Cardiac fibroblast (primary cell): Measurements from ENCODE around the gene SLC22A17.
A peak's percentile ranks its signal among the peaks of the same experiment; 100 is the strongest.

Source experiments
- DNase-seq, 2 donors: peaks; one replicate each; pipeline versions ENCODE4 v3.0.0 to v3.0.0-alpha.2; 2010; ENCODE audit warnings: low read depth in 2 of 2
- H3K4me3 ChIP-seq, 2 donors: replicated peaks in 1 of 2; 1 replicate in 1 of 2; 2 replicates in 1 of 2; pipeline ENCODE4 v1.5.1; 2011; ENCODE audit warnings: low read depth in 2 of 2, low read length in 2 of 2, mild to moderate bottlenecking in 2 of 2, moderate library complexity in 1 of 2
- TF ChIP-seq, protein P1 (sequence below): IDR thresholded peaks from one replicate; pipeline ENCODE4 v1.5.1; 2011; ENCODE audit warnings: low read depth, mild to moderate bottlenecking, low read length, inconsistent platforms

Gene SLC22A17

DNA sequence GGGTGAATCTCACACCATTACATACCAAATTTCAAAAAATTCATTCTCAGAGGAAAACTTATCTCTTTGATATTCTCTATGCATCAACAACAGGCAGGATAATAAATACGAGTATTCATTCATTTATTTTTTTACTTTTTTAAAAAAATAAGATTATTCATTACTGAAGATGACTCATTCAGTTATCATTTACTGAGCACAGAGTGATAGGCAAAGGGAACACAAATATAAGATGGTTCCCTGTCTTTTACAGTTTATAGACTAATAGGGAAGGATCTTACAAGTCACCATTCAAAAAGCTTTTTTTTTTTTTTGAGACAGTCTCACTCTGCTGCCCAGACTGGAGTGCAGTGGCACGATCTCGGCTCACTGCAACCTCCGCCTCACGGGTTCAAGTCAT, 36.4 kb downstream of the SLC22A17 start:
- H3K4me3 ChIP-seq, result no peak overlapping the region
- TF ChIP-seq, protein P1, sequence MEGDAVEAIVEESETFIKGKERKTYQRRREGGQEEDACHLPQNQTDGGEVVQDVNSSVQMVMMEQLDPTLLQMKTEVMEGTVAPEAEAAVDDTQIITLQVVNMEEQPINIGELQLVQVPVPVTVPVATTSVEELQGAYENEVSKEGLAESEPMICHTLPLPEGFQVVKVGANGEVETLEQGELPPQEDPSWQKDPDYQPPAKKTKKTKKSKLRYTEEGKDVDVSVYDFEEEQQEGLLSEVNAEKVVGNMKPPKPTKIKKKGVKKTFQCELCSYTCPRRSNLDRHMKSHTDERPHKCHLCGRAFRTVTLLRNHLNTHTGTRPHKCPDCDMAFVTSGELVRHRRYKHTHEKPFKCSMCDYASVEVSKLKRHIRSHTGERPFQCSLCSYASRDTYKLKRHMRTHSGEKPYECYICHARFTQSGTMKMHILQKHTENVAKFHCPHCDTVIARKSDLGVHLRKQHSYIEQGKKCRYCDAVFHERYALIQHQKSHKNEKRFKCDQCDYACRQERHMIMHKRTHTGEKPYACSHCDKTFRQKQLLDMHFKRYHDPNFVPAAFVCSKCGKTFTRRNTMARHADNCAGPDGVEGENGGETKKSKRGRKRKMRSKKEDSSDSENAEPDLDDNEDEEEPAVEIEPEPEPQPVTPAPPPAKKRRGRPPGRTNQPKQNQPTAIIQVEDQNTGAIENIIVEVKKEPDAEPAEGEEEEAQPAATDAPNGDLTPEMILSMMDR, result no peak
- no peak for DNase-seq

DNA sequence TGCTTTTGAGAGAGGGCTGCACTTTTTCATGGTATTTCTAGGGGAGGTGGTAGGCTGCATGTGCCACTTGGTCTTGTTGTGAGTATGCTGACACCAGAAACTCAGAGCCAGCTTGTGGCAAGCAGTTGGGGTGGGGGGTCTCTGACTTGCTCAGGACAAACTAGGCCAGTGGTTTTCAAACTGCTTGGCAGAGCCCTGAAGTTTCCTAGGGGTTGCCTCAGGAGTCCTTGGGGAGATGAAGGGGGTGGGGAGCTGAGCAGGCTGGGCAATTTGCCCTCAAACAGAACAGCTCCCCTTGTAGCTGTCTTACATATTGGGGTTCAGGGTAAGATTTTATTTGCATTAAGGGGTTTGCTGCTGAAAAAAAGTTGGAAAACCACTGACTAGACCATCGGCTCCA, 42.1 kb downstream of the SLC22A17 start:
- TF ChIP-seq, protein P1, result no peak
- DNase-seq, result no peak
- no peak overlapping the region for H3K4me3 ChIP-seq

DNA sequence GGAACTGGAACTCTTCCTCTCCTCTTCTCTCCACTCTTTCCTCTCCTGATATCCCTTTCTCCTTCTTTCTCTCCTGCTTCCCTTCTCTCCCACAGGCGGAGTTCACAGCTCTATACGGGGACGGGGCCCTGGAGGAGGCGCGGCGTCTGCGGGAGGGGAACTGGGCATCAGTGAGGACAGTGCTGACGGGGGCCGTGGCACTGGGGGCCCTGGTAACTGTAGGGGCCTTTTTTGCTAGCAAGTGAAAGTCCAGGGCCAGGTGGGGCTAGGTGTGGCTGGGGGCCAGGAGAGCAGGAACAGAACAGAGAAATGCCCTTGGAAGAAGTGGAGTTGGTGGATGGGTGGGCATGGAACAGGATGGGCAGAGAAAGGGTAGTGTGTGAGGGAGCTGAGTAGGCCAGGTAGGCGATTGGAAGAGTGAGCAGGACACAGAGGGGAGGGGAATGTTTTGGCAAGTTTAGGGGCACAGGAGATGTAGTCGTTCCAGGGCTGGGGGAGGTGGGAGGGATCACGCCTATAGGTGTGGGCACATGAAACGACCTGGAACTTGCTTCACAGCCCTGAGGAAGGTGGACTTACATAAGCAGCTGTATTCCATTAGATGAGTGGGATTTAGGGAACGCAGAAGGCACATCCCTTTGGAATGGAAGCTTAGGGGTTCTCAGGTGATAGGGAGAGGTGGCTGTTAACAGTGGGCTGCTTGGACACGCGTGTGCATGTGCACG, 43.8 kb downstream of the SLC22A17 start:
- peak overlapping the region in 1 of 2 donors; percentile 90 for H3K4me3 ChIP-seq
- TF ChIP-seq, protein P1, result no peak
- no peak for DNase-seq

DNA sequence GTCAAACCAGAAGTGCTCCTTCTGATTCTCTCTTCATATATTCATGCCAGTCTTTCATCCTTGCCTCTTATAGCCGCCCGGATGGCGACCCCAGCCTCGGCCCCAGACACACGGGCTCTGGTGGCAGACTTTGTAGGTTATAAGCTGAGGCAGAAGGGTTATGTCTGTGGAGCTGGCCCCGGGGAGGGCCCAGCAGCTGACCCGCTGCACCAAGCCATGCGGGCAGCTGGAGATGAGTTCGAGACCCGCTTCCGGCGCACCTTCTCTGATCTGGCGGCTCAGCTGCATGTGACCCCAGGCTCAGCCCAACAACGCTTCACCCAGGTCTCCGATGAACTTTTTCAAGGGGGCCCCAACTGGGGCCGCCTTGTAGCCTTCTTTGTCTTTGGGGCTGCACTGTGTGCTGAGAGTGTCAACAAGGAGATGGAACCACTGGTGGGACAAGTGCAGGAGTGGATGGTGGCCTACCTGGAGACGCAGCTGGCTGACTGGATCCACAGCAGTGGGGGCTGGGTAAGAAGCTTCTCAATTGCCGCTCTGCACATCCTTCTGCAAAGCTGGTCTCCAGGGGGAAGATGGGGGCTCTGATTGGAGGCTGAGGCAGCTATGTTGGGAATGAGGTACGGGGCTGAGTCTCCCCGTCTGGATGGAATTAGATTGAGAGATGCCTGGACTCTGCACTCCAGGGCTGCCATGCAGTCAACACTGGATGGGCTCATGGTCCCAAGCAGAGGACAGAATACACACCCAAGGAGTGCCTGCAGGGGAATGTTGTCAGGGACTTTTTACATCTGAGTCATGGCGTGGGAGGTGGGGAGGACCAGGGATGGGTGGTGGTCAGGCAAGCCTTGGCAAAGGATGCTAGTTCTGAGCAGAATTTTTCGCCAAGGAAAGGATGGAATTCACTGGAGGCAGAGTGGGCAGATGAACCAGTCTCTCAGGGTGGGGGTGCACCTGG, 44.7 kb downstream of the SLC22A17 start:
- H3K4me3 ChIP-seq, result peak overlapping the region; percentile 84 to 90
- TF ChIP-seq, protein P1, result no peak
- peak in 1 of 2 donors; percentile 35 for DNase-seq

DNA sequence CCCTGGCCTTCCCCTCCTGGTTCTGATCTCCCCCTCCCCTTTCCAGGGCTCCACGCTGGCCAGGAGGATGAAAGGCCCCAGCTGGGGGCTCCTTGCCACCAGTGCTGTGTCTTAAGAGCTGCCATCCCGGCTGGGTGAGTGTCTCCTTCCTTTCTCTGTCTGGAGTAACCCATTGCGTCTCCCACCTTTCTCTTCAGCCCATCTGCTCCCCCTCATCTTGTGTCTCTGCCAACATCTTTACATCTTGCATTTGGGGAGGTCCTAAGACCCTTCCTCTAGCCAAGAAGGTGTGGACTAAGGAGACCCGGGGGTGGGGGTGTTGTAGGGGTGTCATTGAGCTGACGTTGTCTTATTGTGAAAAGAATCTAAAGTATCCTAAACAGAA, 45.5 kb downstream of the SLC22A17 start:
- DNase-seq, result no peak
- H3K4me3 ChIP-seq, result peak overlapping the region; percentile 84 to 90
- TF ChIP-seq, protein P1, result no peak

DNA sequence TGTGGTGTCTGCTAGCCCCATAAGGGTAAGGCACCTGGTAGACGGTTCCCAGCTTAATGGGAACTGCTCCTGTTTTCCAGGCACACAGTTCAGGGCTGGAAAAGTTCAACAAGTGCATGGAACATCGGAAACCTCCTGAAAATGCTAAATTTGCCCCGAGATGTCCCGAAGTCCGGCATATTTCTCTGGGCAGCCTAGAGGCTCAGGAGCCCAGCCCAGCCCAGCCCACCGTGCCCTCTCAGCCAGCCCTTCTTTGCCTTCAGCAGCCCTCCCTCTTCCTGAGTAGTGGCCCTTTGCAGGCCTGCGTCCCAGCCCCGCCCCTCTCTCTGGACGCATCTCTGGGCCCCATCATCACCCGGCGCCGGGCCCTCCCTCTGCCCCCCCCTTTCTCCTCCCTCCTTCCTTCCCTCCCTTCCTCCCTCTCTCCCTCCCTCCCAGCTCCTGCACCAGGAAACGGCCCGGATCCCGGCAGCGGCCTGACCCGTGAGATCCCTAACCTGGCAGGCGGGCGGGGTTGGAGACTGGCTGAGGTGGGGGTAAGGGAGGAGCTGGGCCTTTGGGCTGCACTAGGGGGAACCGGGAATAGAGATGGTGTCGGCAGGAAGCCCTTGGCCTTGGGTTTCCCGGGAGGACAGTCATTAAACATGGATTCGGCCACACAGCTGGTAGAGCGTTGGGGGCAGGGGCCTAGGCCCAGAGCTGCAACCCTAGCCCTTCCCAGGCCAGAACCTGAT, 46.1 kb downstream of the SLC22A17 start, which contains the start of gene BCL2L2:
Gene BCL2L2 (plus strand): TSS at position 422 of the 734 bp plus-strand sequence. CDS start 935 bp downstream, outside the sequence.
- DNase-seq, result peak; percentile 89 to 95
- H3K4me3 ChIP-seq, result peak within 1 kb of the TSS; percentile 84 to 90
- TF ChIP-seq, protein P1, result no peak
